PC-3 (cell line): ENCODE data around the gene THADA. TPM values are rescaled to one million over a fixed set of nuclear protein-coding genes. Genes with fewer than 3 reads are reported as not detected.

Source experiments
- ATAC-seq: fragments of 200-7000 bp; cut with Tn5 transposase; 2 replicates; pipeline ENCODE4 v1.9.1; 2020; ENCODE audit warnings: mild to moderate bottlenecking, moderate library complexity
- BruUV-seq: library from RNA; stranded (reverse); fragments of 400-500 nt; replicated peaks from 2 replicates; lab custom pipeline; 2021; lab: Mats Ljungman, UMichigan
- CTCF ChIA-PET: fragments of 300-600 bp; sonication (Branson Sonifier 250); formaldehyde crosslinking; loops from one replicate; lab custom pipeline; 2022; ENCODE audit warnings: antibody characterized with exemption; lab: Charles Lee
- POLR2A ChIA-PET: fragments of 300-600 bp; sonication (Branson Sonifier 250); formaldehyde crosslinking; loops from one replicate; lab custom pipeline; 2022; ENCODE audit warnings: antibody characterized with exemption; ENCODE audit not compliant: unreplicated experiment; lab: Charles Lee
- DNase-seq: peaks from one replicate; pipeline ENCODE4 v3.0.0-alpha.2; 2015
- H2AFZ ChIP-seq: fragments of 300-600 bp; sonication (generic); 2 replicates; pipeline ENCODE4 v1.6.0; 2016; ENCODE audit warnings: antibody characterized with exemption, low read length
- H3F3A ChIP-seq: fragments of 300-600 bp; sonication (generic); one replicate; pipeline ENCODE4 v1.6.0; 2017; ENCODE audit warnings: antibody characterized with exemption, low read length, control low read depth, mild to moderate bottlenecking; ENCODE audit not compliant: unreplicated experiment
- H3K27ac ChIP-seq: fragments of 300-600 bp; sonication (generic); 2 replicates; pipeline ENCODE4 v1.5.1; 2016; ENCODE audit warnings: mild to moderate bottlenecking, low read length
- H3K27me3 ChIP-seq: fragments of 300-600 bp; sonication (generic); 2 replicates; pipeline ENCODE4 v1.6.1; 2016; ENCODE audit warnings: low read length, mixed read lengths
- H3K36me3 ChIP-seq: fragments of 300-600 bp; sonication (generic); 2 replicates; pipeline ENCODE4 v1.6.1; 2016; ENCODE audit warnings: low read depth, mixed run types, low read length, mixed read lengths
- H3K4me1 ChIP-seq: fragments of 300-600 bp; sonication (generic); 2 replicates; pipeline ENCODE4 v1.5.1; 2016; ENCODE audit warnings: low read length; ENCODE audit not compliant: insufficient read depth
- H3K4me2 ChIP-seq: fragments of 300-600 bp; sonication (generic); 2 replicates; pipeline ENCODE4 v1.6.0; 2016; ENCODE audit warnings: low read length
- H3K4me3 ChIP-seq: fragments of 300-600 bp; sonication (generic); 2 replicates; pipeline ENCODE4 v1.5.1; 2016; ENCODE audit warnings: mild to moderate bottlenecking, low read length, mixed read lengths
- H3K79me2 ChIP-seq: fragments of 300-600 bp; sonication (generic); 2 replicates; pipeline ENCODE4 v1.6.1; 2017; ENCODE audit warnings: low read length, mixed read lengths
- H3K9ac ChIP-seq: fragments of 300-600 bp; sonication (generic); 2 replicates; pipeline ENCODE4 v1.6.0; 2016; ENCODE audit warnings: mild to moderate bottlenecking, low read length
- H3K9me2 ChIP-seq: fragments of 300-600 bp; sonication (generic); replicated peaks from 2 replicates; pipeline ENCODE4 v1.6.1; 2016; ENCODE audit warnings: mixed run types, low read length, mixed read lengths
- H3K9me3 ChIP-seq: fragments of 300-600 bp; sonication (generic); 2 replicates; pipeline ENCODE4 v1.6.1; 2016; ENCODE audit warnings: low read length, mixed read lengths
- H4K20me1 ChIP-seq: fragments of 300-600 bp; sonication (generic); 2 replicates; pipeline ENCODE4 v1.6.1; 2016; ENCODE audit warnings: low read length, mixed read lengths
- CTCF ChIP-seq: fragments of 300-600 bp; sonication (generic); conservative IDR thresholded peaks from 2 replicates; pipeline ENCODE4 v1.5.1; 2017; ENCODE audit warnings: antibody characterized with exemption, low read depth, mild to moderate bottlenecking, low read length
- EZH2 ChIP-seq: fragments of 300-600 bp; sonication (generic); IDR thresholded peaks from one replicate; pipeline ENCODE4 v1.6.1; 2017; ENCODE audit warnings: antibody characterized with exemption, mild to moderate bottlenecking, low read length; ENCODE audit not compliant: unreplicated experiment
- EZH2phosphoT487 ChIP-seq: fragments of 300-600 bp; sonication (generic); IDR thresholded peaks from 2 replicates; pipeline ENCODE4 v1.6.1; 2018; ENCODE audit warnings: mild to moderate bottlenecking, antibody characterized with exemption, low read length, borderline replicate concordance
- intact Hi-C: fragments of 100-400 bp; cut with micrococcal nuclease; formaldehyde crosslinking; loops from 2 replicates; pipeline ENCODE4 v1.9.0; 2023
- total RNA-seq: library from RNA; depleted of rRNA; stranded (reverse); fragments of >200 nt; gene quantifications from 2 replicates; pipeline ENCODE4 v1.2.3, GENCODE V29; 2014

The THADA gene
- total RNA-seq, 1 experiment from 2014 or later = 33.6 TPM

GRCh38 chr2:43520919-43521318 is 74.9 kb downstream of the THADA start:
- Histone ChIP-seq H3K9me2 (no peaks in the 10 kb centered on the region), H3K27ac (no peak overlapping the region), H2AFZ (no peak overlapping the region), H3F3A (no peaks in the 10 kb centered on the region), H3K9ac (no peak overlapping the region), H3K9me3 (no peaks in the 10 kb centered on the region), H3K36me3 (peaks cover 6% of the 10 kb centered on the region), H3K27me3 (no peaks in the 10 kb centered on the region), H3K4me3 (no peak overlapping the region), H3K4me2 (no peak overlapping the region), H3K79me2 (no peaks in the 10 kb centered on the region), H3K4me1 (0 out of 2 replicates have a peak, but pooled peaks cover 4% of the 10 kb centered on the region), H4K20me1 (no peaks in the 10 kb centered on the region)
- TF ChIP-seq EZH2 (no peak), CTCF (no peak)
- intact Hi-C loops = no loop called here
- ChIA-PET CTCF (interaction anchor here (0.5 kb wide), 1 partner anchor 30 kb away, joined by 3 read pairs; no protein-coding TSS in a partner anchor), POLR2A (no interaction called here)
- BruUV-seq = no TSS peak
- DNase-seq (no peak), ATAC-seq (no peak)

- peak overlapping the region; percentile 43 for H3K27ac ChIP-seq
- intact Hi-C loops = no loop called here
- H2AFZ ChIP-seq = no peak overlapping the region
- H3K36me3 ChIP-seq = no peaks in the 10 kb centered on the region
- H4K20me1 ChIP-seq = no peaks in the 10 kb centered on the region
- TF ChIP-seq CTCF (no peak), EZH2phosphoT487 (no peak), EZH2 (no peak)
- peak; percentile 63 for ATAC-seq
- BruUV-seq = no TSS peak
- no peaks in the 10 kb centered on the region for H3K9me3 ChIP-seq
- DNase-seq = peak; percentile 54
- no peak overlapping the region for H3K9ac ChIP-seq
- H3K79me2 ChIP-seq = no peaks in the 10 kb centered on the region
- H3K4me1 ChIP-seq = 0 out of 2 replicates have a peak, but pooled peaks cover 4% of the 10 kb centered on the region
- ChIA-PET CTCF (no interaction called here), POLR2A (no interaction called here)
- no peak overlapping the region; the same call in 1 of the 2 replicates for H3K4me2 ChIP-seq
- no peaks in the 10 kb centered on the region for H3K9me2 ChIP-seq
- H3F3A ChIP-seq = no peaks in the 10 kb centered on the region
- H3K27me3 ChIP-seq = no peaks in the 10 kb centered on the region
- no peak overlapping the region for H3K4me3 ChIP-seq
Observed at GRCh38 chr2:43519643-43520221, 76.1 kb downstream of the THADA start.

- H3K9me3 ChIP-seq = no peaks in the 10 kb centered on the region
- H3K79me2 ChIP-seq = no peaks in the 10 kb centered on the region
- intact Hi-C loops = no loop called here
- H3K27ac ChIP-seq = no peak overlapping the region
- no peak for DNase-seq
- ChIA-PET POLR2A (no interaction called here), CTCF (no interaction called here)
- no peak overlapping the region for H3K4me3 ChIP-seq
- H2AFZ ChIP-seq = no peak overlapping the region
- no peak for TF ChIP-seq CTCF
- no peak for TF ChIP-seq EZH2phosphoT487
- TF ChIP-seq EZH2 = no peak
- no TSS peak for BruUV-seq
- H3K36me3 ChIP-seq = no peaks in the 10 kb centered on the region
- no peak for ATAC-seq
- H3K4me2 ChIP-seq = no peak overlapping the region
- H3F3A ChIP-seq = no peaks in the 10 kb centered on the region
- H4K20me1 ChIP-seq = no peaks in the 10 kb centered on the region
- no peaks in the 10 kb centered on the region for H3K9me2 ChIP-seq
- no peak overlapping the region for H3K9ac ChIP-seq
- 0 out of 2 replicates have a peak, but pooled peaks cover 4% of the 10 kb centered on the region for H3K4me1 ChIP-seq
- no peaks in the 10 kb centered on the region for H3K27me3 ChIP-seq
Observed at GRCh38 chr2:43518718-43519117, 77.1 kb downstream of the THADA start.
